K562 (cell line): Measurements from ENCODE around the gene C11orf52. TPM values are rescaled to one million over a fixed set of nuclear protein-coding genes. Genes with fewer than 3 reads are reported as not detected.
A peak's percentile ranks its signal among the peaks of the same experiment; 100 is the strongest.

Experiments used
- ARNT ChIP-seq, 2 experiments: fragments of 450-650 bp; IDR thresholded peaks; 2 replicates each; pipeline ENCODE4 v1.6.1; 2016; ENCODE audit warnings: mild to moderate bottlenecking in 1 of 2
- ATF3 ChIP-seq, 2 experiments: fragments of 450-650 bp in 1 of 2; sonication (generic) in 1 of 2; formaldehyde crosslinking in 1 of 2; IDR thresholded peaks in 1 of 2; conservative IDR thresholded peaks in 1 of 2; 2 replicates each; pipeline versions ENCODE4 v1.6.1 to v1.8.1; 2016 to 2023; ENCODE audit warnings: mild to moderate bottlenecking in 2 of 2, moderate library complexity in 2 of 2, inconsistent platforms in 1 of 2, missing genetic modification reagents in 1 of 2
- CREB1 ChIP-seq, 2 experiments: sonication (generic) in 1 of 2; formaldehyde crosslinking in 1 of 2; IDR thresholded peaks; 2 replicates each; pipeline versions ENCODE4 v1.6.1 to v1.8.0; 2012 to 2022; ENCODE audit warnings: inconsistent platforms in 1 of 2, mild to moderate bottlenecking in 1 of 2, missing genetic modification reagents in 1 of 2, moderate library complexity in 1 of 2
- ETV6 ChIP-seq, 3 experiments: fragments of 150-350 bp in 1 of 3; sonication (generic) in 1 of 3; formaldehyde crosslinking in 1 of 3; IDR thresholded peaks; 2 replicates each; pipeline versions ENCODE4 v1.6.1 to v1.8.0; 2014 to 2022; ENCODE audit warnings: borderline replicate concordance in 2 of 3, low read depth in 2 of 3, antibody characterized with exemption in 1 of 3, low read length in 1 of 3, mild to moderate bottlenecking in 1 of 3, missing genetic modification reagents in 1 of 3
- FOXK2 ChIP-seq, 2 experiments: fragments of 450-650 bp; IDR thresholded peaks in 1 of 2; conservative IDR thresholded peaks in 1 of 2; 2 replicates each; pipeline ENCODE4 v1.6.1; 2016; ENCODE audit warnings: low read depth in 2 of 2, mild to moderate bottlenecking in 1 of 2
- GMEB1 ChIP-seq: fragments of 250-450 bp; sonication (Bioruptor Pico); IDR thresholded peaks from 2 replicates; pipeline ENCODE4 v1.4.0; 2020; ENCODE audit warnings: mild to moderate bottlenecking
- HMGXB4 ChIP-seq: sonication (generic); formaldehyde crosslinking; IDR thresholded peaks from 2 replicates; pipeline ENCODE4 v1.8.1; 2023; ENCODE audit warnings: mild to moderate bottlenecking, missing genetic modification reagents
- MAFG ChIP-seq: fragments of 450-650 bp; conservative IDR thresholded peaks from 2 replicates; pipeline ENCODE4 v1.6.1; 2016; ENCODE audit warnings: missing genetic modification characterization, missing compliant biosample characterization
- MTA3 ChIP-seq: fragments of 450-650 bp; formaldehyde crosslinking; IDR thresholded peaks from 2 replicates; pipeline ENCODE4 v1.6.1; 2017; ENCODE audit warnings: mild to moderate bottlenecking, borderline replicate concordance
- RBFOX2 ChIP-seq: fragments of 200-400 bp; formaldehyde crosslinking; IDR thresholded peaks from 2 replicates; pipeline ENCODE4 v1.6.1; 2017; ENCODE audit warnings: low read depth, mild to moderate bottlenecking, low read length, moderate library complexity
- SMAD3 ChIP-seq: fragments of 450-650 bp; formaldehyde crosslinking; conservative IDR thresholded peaks from 2 replicates; pipeline ENCODE4 v1.4.0; 2020; ENCODE audit warnings: mild to moderate bottlenecking
- SREBF1 ChIP-seq: fragments of 150-350 bp; IDR thresholded peaks from 2 replicates; pipeline ENCODE4 v1.6.1; 2014; ENCODE audit warnings: antibody characterized with exemption, low read depth, low read length, borderline replicate concordance
- ZBTB11 ChIP-seq, 3 experiments: fragments of 200-800 bp in 1 of 3; fragments of 250-450 bp in 1 of 3; fragments of 450-650 bp in 1 of 3; sonication (Bioruptor Pico) in 1 of 3; sonication (Bioruptor generic) in 1 of 3; formaldehyde crosslinking in 1 of 3; IDR thresholded peaks; 2 replicates each; pipeline versions ENCODE4 v1.6.1 to v1.8.0; 2016 to 2022; ENCODE audit warnings: mild to moderate bottlenecking in 2 of 3, missing genetic modification characterization in 2 of 3, missing compliant biosample characterization in 1 of 3, moderate library complexity in 1 of 3
- ZNF316 ChIP-seq: fragments of 450-650 bp; IDR thresholded peaks from 2 replicates; pipeline ENCODE4 v1.6.1; 2016
- ZNF77 ChIP-seq: fragments of 250-450 bp; sonication (Bioruptor Pico); IDR thresholded peaks from 2 replicates; pipeline ENCODE4 v1.5.0; 2020
- polyA plus RNA-seq, 8 experiments: library from polyadenylated mRNA; depleted of rRNA in 4 of 8; stranded (reverse) in 5 of 8; unstranded in 3 of 8; fragments of >200 nt; fragmentation: Nextera tagmentation in 2 of 8; fragmentation: Illumina TruSeq in 1 of 8; extraction: Ambion mirVana in 2 of 8; extraction: Trizol in 1 of 8; gene quantifications; 2 replicates each; pipeline versions ENCODE4 v1.2.1 to v1.2.3, GENCODE V29; 2011 to 2014; ENCODE audit warnings: inconsistent platforms in 1 of 8, missing spikeins in 1 of 8
- total RNA-seq, 7 experiments: library from RNA; depleted of rRNA in 6 of 7; stranded (reverse); fragments of >200 nt in 6 of 7; fragmentation: Illumina TruSeq in 2 of 7; extraction: Trizol in 2 of 7; gene quantifications; 2 replicates each; pipeline versions ENCODE4 v1.2.1 to v1.2.3, GENCODE V29; 2011 to 2021; ENCODE audit warnings: low replicate concordance in 1 of 7

C11orf52 gene
- total and polyA plus RNA-seq, 9 of the 15 experiments (the other 6 are each of a cell fraction or from before 2014, with no cell fraction given), result 0.29 to 2.9 (median 1.0) TPM

GRCh38 chr11:111878849-111879636, 39.7 kb upstream of the C11orf52 start, which contains the start of the genes CFAP68 and FDXACB1 (continued):
- peak; percentile 40; the same call in 1 of the 2 replicates for TF ChIP-seq HMGXB4 (CRISPR knock-in tag)
- TF ChIP-seq MTA3, result peak; percentile 97
- TF ChIP-seq ETV6 (IDR thresholded peaks at IDR 0.05; ENCODE audit: borderline replicate concordance in 1 of 2, low read depth in 2 of 2, low read length in 1 of 2), result no peak
- no peak for TF ChIP-seq ETV6 (CRISPR knock-in tag; IDR thresholded peaks at IDR 0.05; ENCODE audit: borderline replicate concordance)
- TF ChIP-seq GMEB1, result no peak
- peak; percentile 49; the same call in 1 of the 2 replicates for TF ChIP-seq SMAD3 (CRISPR knock-in tag)
- peak; percentile 91 for TF ChIP-seq ATF3 (IDR thresholded peaks at IDR 0.05)
- peak; percentile 92 for TF ChIP-seq ATF3 (CRISPR knock-in tag; conservative IDR thresholded peaks at IDR 0.05)
- no peak for TF ChIP-seq MAFG
- TF ChIP-seq ZNF77 (CRISPR knock-in tag), result no peak
- peak; percentile 82 to 90 for TF ChIP-seq FOXK2 (conservative IDR thresholded peaks at IDR 0.05 in 1 of 2, IDR thresholded peaks at IDR 0.05 in 1 of 2; ENCODE audit: low read depth in 2 of 2)
- peak; percentile 99 for TF ChIP-seq CREB1 (IDR thresholded peaks at IDR 0.05)
- TF ChIP-seq CREB1 (CRISPR knock-in tag; IDR thresholded peaks at IDR 0.05), result peak; percentile 99
- no peak for TF ChIP-seq ZNF316
- TF ChIP-seq ZBTB11 (CRISPR knock-in tag; IDR thresholded peaks at IDR 0.05), result peak in 2 of 3 experiments; percentile 30 to 80; a peak in 3 of 6 replicates
- TF ChIP-seq ARNT (IDR thresholded peaks at IDR 0.05), result peak in 1 of 2 experiments; percentile 81; a peak in 2 of 4 replicates
- no peak for TF ChIP-seq SREBF1
- peak; percentile 83 for TF ChIP-seq RBFOX2
